ENCODE data around the gene CCNYL1.

DNA sequence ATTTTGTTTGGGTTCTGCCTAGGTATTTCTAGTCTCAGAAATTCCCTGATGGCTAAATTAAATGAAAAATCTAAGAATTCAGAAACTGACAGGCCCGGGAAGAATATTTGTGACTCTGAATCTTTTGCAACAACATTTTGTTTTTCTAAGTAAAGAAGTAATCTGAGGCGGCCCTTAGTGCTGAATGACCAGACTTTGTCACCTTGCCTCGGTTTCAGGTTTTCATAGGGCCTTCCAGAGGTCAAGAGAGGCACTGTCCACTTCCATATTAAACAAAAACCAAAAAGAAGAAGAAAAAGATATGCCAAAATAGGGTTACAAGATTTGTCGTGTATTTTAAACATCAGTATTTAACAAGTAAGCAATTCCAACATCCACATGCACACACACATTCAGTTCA, 16.1 kb upstream of the CCNYL1 start:
- no peak for TF ChIP-seq POLR2A (IDR thresholded peaks at IDR 0.05)
- TF ChIP-seq, protein P1, sequence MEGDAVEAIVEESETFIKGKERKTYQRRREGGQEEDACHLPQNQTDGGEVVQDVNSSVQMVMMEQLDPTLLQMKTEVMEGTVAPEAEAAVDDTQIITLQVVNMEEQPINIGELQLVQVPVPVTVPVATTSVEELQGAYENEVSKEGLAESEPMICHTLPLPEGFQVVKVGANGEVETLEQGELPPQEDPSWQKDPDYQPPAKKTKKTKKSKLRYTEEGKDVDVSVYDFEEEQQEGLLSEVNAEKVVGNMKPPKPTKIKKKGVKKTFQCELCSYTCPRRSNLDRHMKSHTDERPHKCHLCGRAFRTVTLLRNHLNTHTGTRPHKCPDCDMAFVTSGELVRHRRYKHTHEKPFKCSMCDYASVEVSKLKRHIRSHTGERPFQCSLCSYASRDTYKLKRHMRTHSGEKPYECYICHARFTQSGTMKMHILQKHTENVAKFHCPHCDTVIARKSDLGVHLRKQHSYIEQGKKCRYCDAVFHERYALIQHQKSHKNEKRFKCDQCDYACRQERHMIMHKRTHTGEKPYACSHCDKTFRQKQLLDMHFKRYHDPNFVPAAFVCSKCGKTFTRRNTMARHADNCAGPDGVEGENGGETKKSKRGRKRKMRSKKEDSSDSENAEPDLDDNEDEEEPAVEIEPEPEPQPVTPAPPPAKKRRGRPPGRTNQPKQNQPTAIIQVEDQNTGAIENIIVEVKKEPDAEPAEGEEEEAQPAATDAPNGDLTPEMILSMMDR (IDR thresholded peaks at IDR 0.05): no peak

All from transverse colon (tissue), 3 donors.